HFFc6 (cell line): ENCODE results near the gene SLF2. TPM values are rescaled to one million over a fixed set of nuclear protein-coding genes. Genes with fewer than 3 reads are reported as not detected.
A peak's percentile ranks its signal among the peaks of the same experiment; 100 is the strongest.

Experiments
- DNase-seq: peaks from one replicate; pipeline ENCODE4 v3.0.0-alpha.2; 2018
- H3K27ac Mint-ChIP-seq: 2 replicates; pipeline ENCODE4 v1.8.0; 2020; ENCODE audit warnings: mild to moderate bottlenecking, mixed read lengths
- H3K27me3 Mint-ChIP-seq: 2 replicates; pipeline ENCODE4 v1.8.0; 2021; ENCODE audit warnings: mild to moderate bottlenecking, moderate library complexity, mixed read lengths; ENCODE audit not compliant: insufficient read depth
- H3K36me3 Mint-ChIP-seq: 2 replicates; pipeline ENCODE4 v1.8.0; 2021; ENCODE audit warnings: low read depth, mixed read lengths
- H3K4me1 Mint-ChIP-seq: 2 replicates; pipeline ENCODE4 v1.8.0; 2020; ENCODE audit warnings: low read depth, mixed read lengths
- H3K4me3 Mint-ChIP-seq: 2 replicates; pipeline ENCODE4 v1.8.0; 2020; ENCODE audit warnings: mild to moderate bottlenecking, moderate library complexity, mixed read lengths
- H3K9me3 Mint-ChIP-seq: 2 replicates; pipeline ENCODE4 v1.8.0; 2020; ENCODE audit warnings: mild to moderate bottlenecking, mixed read lengths
- total RNA-seq, 6 experiments: library from RNA; stranded (reverse); fragmentation: NEBNext Ultra II Directional; extraction: Animal tissue kit (Norgen Biotek cat#: 25700); gene quantifications; 2 replicates in 1 of 6; 3 replicates in 5 of 6; pipeline ENCODE4 v1.2.3, GENCODE V29; 2021
- TF ChIP-seq, protein P1 (sequence below): fragments of 200-600 bp; sonication (generic); IDR thresholded peaks from 2 replicates; pipeline ENCODE4 v1.5.0; 2021; ENCODE audit warnings: antibody characterized with exemption, mild to moderate bottlenecking

SLF2 gene
- total RNA-seq, 6 experiments from 2014 or later = 15.8 to 23.2 (median 20.9) TPM

DNA sequence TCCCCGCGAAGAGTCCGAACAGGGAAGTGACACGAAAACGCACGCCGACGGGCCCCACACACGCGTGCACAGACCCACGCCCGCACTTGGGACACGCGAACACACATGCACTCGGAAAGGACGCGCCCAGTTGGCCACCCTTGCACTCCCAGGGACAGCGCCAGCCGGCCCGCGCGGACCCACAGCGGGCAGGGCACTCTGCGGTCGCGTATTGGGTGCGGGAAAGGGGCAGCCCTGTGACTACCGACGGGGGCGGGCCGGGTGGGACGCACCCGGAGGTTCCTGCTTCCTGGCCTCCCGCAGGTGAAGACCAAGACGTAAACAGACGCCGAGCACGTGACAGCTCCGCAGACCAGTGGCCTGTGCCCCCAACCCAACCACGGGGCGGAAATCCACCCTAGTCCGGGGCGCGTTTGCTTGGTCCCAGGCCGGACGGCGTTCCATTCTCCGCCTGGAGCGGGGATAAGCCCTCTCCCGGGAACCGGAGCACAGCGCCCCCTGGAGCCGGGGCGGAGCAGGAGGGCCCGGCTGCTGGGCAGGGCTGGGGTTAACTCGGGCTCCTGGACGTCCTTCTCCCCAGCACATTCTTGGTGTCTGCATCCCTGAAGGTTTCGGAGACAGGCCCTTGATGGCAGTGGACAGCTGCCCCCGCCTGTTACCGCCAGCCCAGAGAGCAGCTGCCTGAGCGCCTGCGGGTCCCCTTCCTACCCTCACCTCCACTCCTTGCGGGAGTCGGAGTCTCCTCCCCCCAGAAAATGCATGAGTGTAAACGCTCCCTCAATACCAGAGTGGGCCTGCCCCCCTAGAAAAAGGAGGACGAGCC, 84.8 kb downstream of the SLF2 start:
- H3K36me3 Mint-ChIP-seq = peaks cover 11% of the 10 kb centered on the region; the same call in 1 of the 2 replicates
- H3K27ac Mint-ChIP-seq = peak overlapping the region; percentile 95
- peak overlapping the region; percentile 90 for H3K4me3 Mint-ChIP-seq
- TF ChIP-seq, protein P1, sequence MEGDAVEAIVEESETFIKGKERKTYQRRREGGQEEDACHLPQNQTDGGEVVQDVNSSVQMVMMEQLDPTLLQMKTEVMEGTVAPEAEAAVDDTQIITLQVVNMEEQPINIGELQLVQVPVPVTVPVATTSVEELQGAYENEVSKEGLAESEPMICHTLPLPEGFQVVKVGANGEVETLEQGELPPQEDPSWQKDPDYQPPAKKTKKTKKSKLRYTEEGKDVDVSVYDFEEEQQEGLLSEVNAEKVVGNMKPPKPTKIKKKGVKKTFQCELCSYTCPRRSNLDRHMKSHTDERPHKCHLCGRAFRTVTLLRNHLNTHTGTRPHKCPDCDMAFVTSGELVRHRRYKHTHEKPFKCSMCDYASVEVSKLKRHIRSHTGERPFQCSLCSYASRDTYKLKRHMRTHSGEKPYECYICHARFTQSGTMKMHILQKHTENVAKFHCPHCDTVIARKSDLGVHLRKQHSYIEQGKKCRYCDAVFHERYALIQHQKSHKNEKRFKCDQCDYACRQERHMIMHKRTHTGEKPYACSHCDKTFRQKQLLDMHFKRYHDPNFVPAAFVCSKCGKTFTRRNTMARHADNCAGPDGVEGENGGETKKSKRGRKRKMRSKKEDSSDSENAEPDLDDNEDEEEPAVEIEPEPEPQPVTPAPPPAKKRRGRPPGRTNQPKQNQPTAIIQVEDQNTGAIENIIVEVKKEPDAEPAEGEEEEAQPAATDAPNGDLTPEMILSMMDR = peak; percentile 97
- H3K27me3 Mint-ChIP-seq = no peaks in the 10 kb centered on the region; the same call in none of the 2 replicates
- peaks cover 34% of the 10 kb centered on the region for H3K4me1 Mint-ChIP-seq
- no peaks in the 10 kb centered on the region for H3K9me3 Mint-ChIP-seq
- DNase-seq = peak; percentile 69

DNA sequence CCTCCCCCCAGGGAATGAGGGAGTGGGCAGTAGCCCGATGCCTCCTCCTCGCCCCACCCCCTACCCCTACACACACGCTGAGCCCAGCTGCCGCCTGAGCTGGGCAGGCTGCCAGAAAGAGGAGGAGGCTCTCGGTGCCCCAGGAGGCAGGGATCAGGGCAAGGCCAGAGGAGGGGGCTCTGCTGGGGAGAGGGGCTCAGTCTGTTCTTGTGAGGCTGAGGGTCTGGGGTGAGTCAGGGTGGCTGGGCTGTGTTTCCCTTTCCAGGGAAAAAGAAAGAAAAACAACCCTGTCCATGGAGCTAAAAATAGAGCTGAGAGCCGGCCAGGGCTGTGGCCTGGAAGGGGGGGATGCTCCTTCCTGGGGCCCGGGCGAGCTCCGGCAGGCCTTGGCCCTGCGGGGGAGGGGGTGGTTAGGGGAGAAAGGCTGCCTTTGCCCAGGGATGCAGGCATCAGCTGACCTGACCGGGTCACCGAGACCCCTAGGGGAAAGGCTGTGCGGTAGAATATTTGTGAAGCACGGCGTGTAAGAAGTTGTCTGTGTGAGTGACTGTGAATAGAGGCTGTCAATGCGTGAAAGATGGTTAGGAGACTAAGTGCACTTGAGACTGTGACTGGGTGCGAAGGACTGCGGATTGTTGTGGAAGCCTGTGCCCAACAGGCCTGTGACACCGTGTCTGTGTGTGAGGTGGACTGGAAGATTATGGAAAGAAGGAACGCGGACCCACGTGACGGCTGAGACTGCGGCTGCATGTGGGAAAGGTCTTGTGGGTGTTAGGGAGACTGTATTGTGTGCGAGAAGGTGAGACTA, 85.6 kb downstream of the SLF2 start:
- TF ChIP-seq, protein P1 = no peak
- no peaks in the 10 kb centered on the region for H3K9me3 Mint-ChIP-seq
- peak overlapping the region; percentile 90 for H3K4me3 Mint-ChIP-seq
- peak overlapping the region; percentile 95 for H3K27ac Mint-ChIP-seq
- DNase-seq = peak; percentile 67
- H3K27me3 Mint-ChIP-seq = no peaks in the 10 kb centered on the region; the same call in none of the 2 replicates
- H3K36me3 Mint-ChIP-seq = peaks cover 11% of the 10 kb centered on the region; the same call in 1 of the 2 replicates
- H3K4me1 Mint-ChIP-seq = peaks cover 34% of the 10 kb centered on the region

DNA sequence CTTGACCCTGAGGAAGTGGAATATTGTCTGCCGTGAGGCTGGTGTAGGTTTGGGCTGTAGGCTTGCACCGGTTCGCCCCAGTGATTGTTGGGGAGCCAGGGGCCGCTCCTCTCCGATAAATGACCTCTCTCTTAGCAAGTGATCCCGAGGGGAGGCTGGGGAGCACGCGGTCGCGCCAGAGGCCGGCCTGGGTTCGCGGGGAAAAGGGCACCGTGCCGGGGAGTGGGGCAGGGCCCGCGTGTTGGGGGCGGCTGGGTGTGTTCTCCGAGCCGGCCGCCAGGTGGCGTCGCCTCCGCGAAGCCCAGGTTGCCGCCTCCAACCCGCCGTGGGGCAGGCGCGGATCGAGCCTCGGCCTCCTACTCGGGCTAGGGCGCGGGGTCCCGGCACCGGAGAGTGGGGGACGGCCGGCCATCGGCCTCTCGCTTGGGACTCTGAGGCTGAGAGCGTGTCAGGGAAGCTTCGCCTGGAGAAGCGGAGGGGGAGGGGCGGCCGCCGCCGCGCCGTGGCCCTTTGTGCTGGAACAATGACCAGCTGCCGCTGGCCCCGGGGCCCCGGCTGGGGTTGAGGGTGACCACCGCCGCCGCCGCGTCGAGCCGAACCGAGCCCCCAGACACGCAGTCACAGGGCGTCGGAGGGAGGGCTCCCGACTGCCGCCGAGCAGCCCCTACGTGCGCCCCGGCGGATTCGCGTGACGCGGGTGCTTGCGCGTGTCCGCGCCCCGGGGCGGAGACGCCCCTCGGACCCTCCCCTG, 86.4 kb downstream of the SLF2 start:
- peak overlapping the region; percentile 95 for H3K27ac Mint-ChIP-seq
- peaks cover 34% of the 10 kb centered on the region for H3K4me1 Mint-ChIP-seq
- peak overlapping the region; percentile 90 for H3K4me3 Mint-ChIP-seq
- peaks cover 6% of the 10 kb centered on the region; the same call in 1 of the 2 replicates for H3K36me3 Mint-ChIP-seq
- no peaks in the 10 kb centered on the region for H3K9me3 Mint-ChIP-seq
- TF ChIP-seq, protein P1 = peak; percentile 99
- peak; percentile 53 for DNase-seq
- H3K27me3 Mint-ChIP-seq = no peaks in the 10 kb centered on the region; the same call in none of the 2 replicates

DNA sequence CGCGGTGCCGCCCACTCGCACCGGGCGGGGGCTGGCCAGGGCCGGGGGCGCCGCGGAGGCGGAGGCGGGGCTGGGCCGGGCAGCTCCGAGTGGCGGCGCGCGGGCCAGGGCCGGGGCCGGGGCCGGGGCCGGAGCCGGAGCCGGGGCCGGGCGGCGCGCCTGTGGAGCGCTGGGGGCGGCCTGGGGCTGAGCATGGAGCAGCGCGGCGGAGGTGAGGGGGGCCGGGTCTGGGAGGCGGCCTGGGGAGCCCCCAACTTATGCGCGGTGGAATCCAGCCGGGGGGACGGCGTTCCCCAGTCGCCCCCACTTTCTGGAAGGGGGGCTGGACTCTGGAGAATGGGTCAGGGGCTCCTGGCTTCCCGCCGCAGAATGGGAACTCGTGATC, 87.0 kb downstream of the SLF2 start, which contains the start of gene LZTS2:
LZTS2 (plus strand) TSS at position 67 of the 385 bp plus-strand sequence. CDS start 2,731 bp downstream, outside the sequence.
- no peaks in the 10 kb centered on the region; the same call in none of the 2 replicates for H3K27me3 Mint-ChIP-seq
- H3K9me3 Mint-ChIP-seq = no peaks in the 10 kb centered on the region
- TF ChIP-seq, protein P1 = no peak
- peak within 1 kb of the TSS; percentile 95 for H3K27ac Mint-ChIP-seq
- H3K4me3 Mint-ChIP-seq = peak within 1 kb of the TSS; percentile 90
- no peak for DNase-seq
- peaks cover 29% of the 10 kb centered on the region for H3K4me1 Mint-ChIP-seq
- peaks cover 6% of the 10 kb centered on the region; the same call in 1 of the 2 replicates for H3K36me3 Mint-ChIP-seq
